Stimulated activated CD8-positive, alpha-beta memory T cell treated with anti-CD3 and anti-CD28 coated beads, Interleukin-15, amount 100 ng/mL, for 4 hours (primary cell): ENCODE data around the gene SLIT1.

ENCODE experiments used
- DNase-seq, 2 donors: peaks; one replicate each; pipeline ENCODE4 v3.0.0-alpha.2; 2020; ENCODE audit warnings: low read depth in 2 of 2

Gene SLIT1

DNA sequence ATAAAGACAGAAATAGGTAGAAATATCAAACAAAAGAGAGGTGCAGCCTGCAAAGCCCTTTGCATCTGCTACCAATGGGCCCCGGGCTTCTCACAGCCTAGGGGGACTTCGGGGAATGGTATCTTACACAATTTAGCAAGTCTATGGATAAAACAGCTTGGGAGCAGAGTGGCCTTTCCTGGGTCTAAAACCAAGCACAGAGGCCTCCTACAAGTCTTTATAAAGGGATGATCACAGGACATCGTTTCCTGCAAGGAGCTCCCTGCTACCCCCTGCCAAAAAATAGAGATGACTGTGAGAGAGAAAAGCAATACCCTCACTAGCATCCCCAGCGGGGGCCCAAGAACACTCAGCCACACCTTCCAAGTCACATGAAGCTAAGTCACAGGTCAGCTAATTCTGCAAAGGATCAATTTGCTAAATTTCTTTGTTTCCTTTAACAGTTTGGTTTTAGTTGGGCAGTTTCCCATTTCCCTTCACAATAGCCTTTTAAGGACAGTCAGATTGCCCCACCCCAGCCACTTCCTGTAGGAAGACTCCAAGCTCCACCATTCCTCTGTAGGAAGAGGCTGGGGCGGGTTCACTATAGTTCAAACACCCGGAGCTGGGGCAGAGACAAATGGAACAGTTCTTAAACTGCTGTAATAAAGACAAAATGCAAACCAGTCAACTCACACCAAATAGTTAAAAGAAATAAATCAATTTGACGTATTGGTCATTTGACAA is 105.5 kb downstream of the SLIT1 start:
- no peak for DNase-seq

GRCh38 chr10:97079448-97079847 is 106.3 kb downstream of the SLIT1 start:
- no peak for DNase-seq

- no peak for DNase-seq
These were observed 106.8 kb downstream of the SLIT1 start for GRCh38 chr10:97078938-97079445.

DNA sequence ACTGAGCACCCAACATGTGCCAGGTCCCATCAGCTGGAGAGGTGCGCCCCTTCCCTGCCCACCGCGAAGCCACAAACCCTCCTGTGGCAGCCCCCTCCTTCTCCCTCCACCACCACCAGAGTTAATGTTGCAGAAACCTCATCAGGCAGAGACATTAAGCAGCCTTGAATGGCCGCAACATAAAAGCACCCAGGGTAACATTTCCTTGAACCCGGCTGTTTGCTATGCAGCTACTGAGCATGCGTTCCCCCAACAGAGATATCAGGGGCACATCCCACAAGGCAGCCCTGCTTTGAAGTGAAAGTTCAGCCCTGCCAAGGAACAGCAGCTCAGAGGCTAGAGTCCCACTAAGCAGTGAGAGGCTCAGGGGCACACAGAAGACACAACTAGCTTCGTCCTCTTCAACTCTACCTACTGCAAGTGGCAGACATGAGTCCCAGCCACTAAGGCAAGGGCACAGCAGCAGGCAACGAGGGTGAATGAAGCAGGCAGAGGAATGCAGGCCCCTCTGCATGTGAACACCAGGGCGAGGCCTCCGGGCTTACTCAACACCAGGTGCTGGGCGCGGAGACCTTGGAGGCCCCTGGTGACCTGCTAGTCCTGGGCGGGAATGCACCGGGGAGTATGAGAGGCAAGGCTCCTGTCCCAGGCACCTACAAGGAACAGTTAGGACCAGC is 107.4 kb downstream of the SLIT1 start:
- no peak for DNase-seq

DNA sequence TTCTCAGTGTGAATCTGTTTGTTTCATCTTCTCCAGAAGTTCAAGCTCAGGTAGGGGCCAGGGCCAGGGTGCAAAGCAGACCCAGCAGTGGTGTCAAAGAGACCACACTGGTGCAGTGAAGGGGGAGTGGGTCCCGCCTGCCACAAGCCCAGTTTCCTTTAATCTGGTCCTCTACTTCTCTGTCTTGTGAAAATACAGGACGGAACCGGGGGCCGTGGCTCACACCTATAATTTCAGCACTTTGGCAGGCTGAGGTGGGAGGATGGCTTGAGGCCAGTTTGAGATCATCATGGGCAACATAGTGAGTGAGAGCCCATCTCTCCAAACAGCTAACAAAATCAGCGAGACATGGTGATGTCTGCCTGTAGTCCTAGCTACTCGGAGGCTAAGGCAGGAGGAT is 109.0 kb downstream of the SLIT1 start:
- DNase-seq: no peak

GRCh38 chr10:97075961-97076525 is 109.7 kb downstream of the SLIT1 start:
- no peak for DNase-seq

GRCh38 chr10:97075421-97075820 is 110.3 kb downstream of the SLIT1 start:
- no peak for DNase-seq

DNA sequence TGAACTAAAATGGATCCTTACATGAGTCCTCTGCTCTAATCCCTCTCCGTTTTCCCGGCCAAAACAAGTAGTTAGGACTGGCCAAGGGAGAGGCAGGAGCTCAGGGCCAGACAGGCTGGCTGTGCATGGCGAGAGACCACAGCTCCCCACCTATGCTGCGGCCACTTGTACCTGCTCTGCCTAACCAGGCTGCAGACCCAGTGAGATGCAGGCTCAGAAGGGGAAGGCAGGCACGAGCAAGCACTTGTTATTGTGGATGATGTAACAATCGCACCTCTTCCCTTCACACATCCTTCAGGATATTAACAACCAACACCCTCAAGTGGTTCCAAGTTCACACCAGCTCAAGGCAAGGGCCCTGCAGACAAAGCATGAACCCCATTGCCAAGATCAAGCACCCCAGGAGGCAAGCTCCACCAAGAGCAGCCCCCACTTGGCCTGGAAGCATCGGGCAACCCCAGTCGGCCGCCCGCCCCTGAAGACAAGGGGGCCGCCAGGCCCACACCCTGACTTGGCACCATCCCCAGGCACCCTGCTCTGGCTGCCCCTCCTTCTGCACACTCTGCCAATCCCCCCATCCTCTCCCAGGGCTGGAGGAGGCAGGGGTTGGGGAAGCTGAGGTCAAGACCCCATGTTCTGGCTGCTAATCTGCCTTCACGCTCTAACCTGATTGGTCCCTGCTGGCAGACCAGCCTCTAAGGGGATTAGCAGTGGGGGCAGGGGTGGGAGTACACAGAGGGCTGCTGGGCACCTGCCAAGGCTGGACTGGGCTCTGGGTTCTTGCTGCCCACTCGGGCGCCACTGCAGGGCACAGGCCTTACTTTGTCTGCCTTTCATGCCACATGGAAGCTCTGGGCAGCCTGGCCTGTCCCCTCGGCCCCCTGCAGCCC is 111.3 kb downstream of the SLIT1 start:
- DNase-seq: no peak

GRCh38 chr10:97072851-97073665 is 112.7 kb downstream of the SLIT1 start:
- peak; percentile 32 to 50 for DNase-seq

- DNase-seq: no peak
These were observed 114.3 kb downstream of the SLIT1 start for GRCh38 chr10:97071496-97071895.

DNA sequence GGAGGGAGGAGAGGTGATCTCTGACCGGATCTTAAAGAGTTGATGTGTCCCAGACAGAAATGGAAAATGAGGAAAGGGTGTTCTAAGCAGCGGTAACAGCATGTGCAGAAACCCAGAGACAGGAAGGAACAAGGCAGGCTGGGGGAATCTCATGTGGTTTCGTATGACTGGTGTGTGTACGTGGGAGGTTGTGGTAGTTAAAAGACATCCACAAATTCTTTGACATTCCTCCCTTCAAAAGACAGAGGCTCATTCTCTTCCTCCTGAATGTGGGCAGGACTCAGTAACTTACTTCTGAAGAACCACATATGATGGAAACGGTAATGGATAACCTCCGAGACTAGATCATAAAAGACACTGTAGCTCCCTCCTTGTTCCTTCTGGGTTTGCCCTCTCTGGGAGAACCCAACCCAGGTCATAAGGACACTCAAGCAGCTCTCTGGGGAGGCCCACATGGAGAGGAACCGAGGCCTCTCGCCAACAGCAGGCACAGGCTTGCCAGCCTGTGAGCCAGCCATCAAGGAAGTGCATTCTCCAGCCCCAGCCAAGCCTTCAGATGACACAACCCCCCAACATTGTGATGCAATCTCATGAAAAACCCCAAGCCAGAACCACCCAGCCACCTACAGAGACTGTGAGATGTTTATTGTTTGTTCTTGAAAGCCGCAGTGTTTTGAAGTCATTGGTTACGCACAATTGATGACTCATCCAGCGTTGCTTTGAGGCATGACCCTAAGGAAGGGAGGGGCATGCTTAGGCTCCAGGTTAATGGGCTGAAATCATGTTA is 116.0 kb downstream of the SLIT1 start:
- no peak for DNase-seq

- no peak for DNase-seq
These were observed 116.7 kb downstream of the SLIT1 start for GRCh38 chr10:97069026-97069425.

- DNase-seq: no peak
These were observed 117.9 kb downstream of the SLIT1 start for GRCh38 chr10:97067716-97068391.

GRCh38 chr10:97066877-97067555 is 118.7 kb downstream of the SLIT1 start:
- DNase-seq: no peak

DNA sequence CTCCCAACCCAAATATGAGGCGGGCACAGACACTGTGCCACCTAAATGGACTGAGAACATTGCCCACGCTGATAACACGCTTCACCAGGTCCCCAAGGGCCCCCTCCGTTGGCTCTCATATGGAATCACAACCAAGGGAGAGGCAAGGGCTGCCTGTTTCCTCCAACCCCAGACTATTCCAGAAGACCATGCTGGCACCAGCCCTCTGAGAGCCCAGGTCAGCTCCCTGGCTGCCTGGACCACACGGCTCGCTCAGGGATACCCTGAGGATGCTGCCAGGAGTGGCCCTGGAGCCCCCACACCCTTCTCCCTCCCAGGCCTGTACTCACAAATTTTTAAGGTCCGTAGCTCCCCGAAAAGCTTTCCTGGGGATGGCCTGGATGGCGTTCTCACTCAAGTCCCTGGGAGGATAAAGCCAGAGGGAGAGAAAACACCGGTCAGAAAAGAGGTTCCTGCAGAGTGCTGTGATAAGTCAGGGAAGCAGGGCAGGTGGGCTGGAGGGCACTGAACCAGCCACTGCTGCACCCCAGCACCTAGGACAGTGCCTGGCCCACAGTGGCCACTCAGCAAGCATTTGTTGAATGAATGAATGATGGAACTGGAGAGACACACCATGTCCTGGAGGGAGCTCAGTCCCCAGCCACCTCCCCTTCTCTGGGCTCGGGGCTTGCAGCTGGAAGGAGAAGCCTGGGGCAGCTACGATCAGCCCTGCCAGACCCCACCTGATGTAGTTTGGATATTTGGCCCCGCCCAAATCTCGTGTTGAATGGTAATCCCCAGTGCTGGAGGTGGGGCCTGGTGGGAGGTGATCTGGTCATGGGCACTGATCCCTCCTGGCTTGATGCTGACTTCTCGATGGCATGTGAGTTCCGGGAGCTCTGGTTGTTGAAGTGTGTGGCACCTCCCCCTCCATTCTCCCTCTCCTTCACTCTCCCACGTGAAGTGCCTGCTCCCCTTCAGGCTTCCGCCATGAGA is 119.8 kb downstream of the SLIT1 start:
- DNase-seq: no peak

GRCh38 chr10:97065128-97065527 is 120.6 kb downstream of the SLIT1 start:
- no peak for DNase-seq

DNA sequence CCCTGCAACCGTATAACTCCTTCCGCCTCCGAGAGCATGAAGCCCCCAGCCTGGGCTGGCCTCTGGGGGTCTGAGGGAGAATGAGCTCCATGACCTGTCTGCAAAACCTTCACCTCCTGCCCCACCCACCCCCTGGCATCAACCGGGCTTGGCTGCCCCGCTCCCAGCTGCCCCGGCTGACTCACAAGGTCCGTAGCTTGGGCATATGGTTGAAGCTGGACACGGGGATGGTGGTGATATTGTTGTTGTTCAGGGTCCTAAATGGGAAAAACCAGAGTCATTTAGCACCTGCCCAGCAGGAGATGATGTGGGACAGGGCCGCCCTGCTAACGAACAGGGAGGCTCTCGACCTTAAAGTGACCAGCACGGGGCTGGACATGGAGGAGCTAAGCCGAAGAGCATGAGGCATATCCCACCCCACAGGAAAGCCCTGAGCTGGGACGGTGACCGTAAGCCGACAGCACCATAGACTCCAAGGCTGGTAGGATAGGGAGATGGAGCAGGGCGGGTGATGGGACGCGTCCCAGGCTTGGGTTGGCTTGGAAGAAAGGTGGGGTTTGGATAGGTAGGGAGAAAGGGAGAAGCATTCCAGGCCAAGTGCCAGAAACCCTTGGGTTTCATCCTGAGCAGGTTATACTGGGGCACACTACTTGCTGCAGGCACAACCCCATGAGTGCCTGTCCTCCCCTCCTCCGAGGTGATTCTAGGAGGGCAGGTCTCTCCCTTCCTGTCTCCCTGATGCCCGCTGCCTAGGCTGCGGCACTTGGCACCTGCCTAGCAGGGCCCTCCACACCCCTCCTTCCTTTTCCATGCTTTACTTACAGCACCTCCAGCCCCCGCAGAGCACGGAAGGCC is 121.5 kb downstream of the SLIT1 start:
- no peak for DNase-seq
